NB4 (cell line): ENCODE measurements around the gene GNB1.

Source experiments
- DNase-seq: peaks from one replicate; pipeline ENCODE4 v3.0.0; 2010; ENCODE audit warnings: low read depth
- H3K4me3 ChIP-seq: one replicate; pipeline ENCODE4 v1.5.1; 2011; ENCODE audit warnings: mild to moderate bottlenecking, low read depth, low read length, moderate library complexity
- MYC ChIP-seq: IDR thresholded peaks from 2 replicates; pipeline ENCODE4 v1.6.1; 2011; ENCODE audit warnings: low read depth, low read length
- POLR2A ChIP-seq: IDR thresholded peaks from 2 replicates; pipeline ENCODE4 v1.6.1; 2011; ENCODE audit warnings: mild to moderate bottlenecking; ENCODE audit not compliant: insufficient read length; ENCODE audit errors: extremely low read depth
- TF ChIP-seq, protein P1 (sequence below): IDR thresholded peaks from one replicate; pipeline ENCODE4 v1.5.1; 2012; ENCODE audit warnings: low read depth, low read length
- TF ChIP-seq, protein P2 (sequence below): IDR thresholded peaks from 2 replicates; pipeline ENCODE4 v1.6.1; 2011; ENCODE audit warnings: low read depth, low read length

The GNB1 gene

DNA sequence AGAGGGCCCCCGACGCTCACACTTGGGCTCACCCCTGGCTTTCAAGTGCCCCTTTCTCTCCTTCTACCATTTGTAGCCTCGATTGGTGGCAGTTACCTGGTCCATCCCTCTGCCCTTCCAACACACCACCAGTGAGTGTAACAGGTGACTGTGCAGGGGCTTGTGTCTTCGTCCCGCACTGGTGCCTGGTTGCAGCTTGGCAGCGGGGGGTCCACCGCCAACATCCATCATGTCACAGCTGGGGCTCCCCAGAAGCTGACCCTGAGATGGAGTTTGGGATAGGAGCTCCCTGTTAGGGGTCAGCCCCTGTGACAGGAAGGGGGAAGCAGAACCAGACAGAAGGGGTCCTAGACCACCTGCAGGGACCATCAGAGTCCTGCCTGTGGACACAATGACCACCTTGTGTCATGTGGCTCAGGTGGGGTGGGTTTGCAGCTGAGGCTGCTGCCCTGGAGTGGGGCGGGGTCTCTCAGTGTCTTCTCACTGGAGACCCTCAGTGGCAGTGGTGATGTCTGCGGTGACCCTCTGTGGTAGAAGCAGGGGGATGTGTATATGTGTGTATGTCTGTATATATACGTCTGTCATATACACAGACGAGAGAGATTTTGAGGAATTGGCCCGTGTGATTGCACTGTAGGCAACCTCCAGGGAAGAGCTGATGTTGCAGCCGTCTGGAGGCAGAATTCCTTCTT lies 20.6 kb upstream of the GNB1 start:
- H3K4me3 ChIP-seq = no peak overlapping the region
- no peak for DNase-seq
- TF ChIP-seq, protein P1, sequence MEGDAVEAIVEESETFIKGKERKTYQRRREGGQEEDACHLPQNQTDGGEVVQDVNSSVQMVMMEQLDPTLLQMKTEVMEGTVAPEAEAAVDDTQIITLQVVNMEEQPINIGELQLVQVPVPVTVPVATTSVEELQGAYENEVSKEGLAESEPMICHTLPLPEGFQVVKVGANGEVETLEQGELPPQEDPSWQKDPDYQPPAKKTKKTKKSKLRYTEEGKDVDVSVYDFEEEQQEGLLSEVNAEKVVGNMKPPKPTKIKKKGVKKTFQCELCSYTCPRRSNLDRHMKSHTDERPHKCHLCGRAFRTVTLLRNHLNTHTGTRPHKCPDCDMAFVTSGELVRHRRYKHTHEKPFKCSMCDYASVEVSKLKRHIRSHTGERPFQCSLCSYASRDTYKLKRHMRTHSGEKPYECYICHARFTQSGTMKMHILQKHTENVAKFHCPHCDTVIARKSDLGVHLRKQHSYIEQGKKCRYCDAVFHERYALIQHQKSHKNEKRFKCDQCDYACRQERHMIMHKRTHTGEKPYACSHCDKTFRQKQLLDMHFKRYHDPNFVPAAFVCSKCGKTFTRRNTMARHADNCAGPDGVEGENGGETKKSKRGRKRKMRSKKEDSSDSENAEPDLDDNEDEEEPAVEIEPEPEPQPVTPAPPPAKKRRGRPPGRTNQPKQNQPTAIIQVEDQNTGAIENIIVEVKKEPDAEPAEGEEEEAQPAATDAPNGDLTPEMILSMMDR = no peak
- no peak for TF ChIP-seq POLR2A
- no peak for TF ChIP-seq MYC
- TF ChIP-seq, protein P2, sequence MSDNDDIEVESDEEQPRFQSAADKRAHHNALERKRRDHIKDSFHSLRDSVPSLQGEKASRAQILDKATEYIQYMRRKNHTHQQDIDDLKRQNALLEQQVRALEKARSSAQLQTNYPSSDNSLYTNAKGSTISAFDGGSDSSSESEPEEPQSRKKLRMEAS = no peak

DNA sequence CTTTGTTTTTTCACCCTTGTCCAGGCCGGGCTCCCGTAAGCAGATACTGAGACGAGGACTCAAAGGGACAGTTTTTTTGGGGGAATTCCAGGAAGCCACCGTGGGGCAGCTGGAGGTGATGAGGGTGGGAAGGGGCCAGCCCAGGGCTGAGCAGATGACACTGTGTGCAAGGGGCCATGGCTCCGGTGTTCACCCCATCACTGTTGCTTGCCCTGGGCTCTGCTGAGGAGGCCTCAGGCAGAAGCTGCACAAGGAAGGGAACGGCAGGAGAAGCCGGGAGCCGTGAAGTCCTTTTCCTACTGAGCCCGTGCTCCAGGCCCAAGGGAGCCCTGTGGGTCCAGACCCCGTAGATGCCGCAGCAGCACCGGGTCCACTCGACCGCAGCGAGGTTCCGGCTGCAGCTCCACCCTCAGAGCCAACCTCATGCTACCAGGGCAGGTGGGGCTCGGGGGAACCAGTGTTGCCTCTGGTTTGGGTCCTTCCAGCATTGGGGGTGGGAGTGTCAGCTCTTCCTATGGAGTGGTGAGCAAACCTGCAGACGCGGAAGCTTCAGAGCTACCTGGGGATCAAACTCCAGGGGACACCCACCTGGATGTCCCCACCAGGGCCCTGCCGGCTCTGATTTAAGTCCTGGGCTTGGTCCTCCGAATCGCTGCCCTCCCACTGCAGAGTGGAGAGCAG lies 19.9 kb upstream of the GNB1 start:
- H3K4me3 ChIP-seq = no peak overlapping the region
- DNase-seq = no peak
- TF ChIP-seq, protein P1 = no peak
- TF ChIP-seq POLR2A (no peak), MYC (no peak)
- TF ChIP-seq, protein P2 = no peak

DNA sequence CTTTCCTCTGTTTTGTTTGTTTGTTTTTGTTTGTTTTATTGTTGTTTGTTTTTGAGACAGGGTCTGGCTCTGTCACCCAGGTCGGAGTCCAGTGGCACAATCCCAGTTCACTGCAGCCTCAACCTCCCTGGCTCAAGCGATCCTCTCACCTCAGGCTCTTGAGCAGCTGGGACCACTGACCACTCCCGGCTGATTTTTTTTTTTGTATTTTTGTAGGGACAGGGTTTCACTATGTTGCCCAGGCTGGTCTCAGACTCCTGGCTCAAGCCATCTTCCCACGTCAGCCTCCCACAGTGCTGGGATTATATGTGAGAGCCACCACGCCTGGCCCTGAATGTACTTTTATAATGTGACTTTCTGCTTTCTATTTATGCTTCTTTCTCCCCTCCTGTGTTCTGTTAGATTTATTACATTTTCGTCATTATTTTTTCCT lies 19.2 kb upstream of the GNB1 start:
- DNase-seq = no peak
- no peak for TF ChIP-seq POLR2A
- TF ChIP-seq, protein P2 = no peak
- TF ChIP-seq MYC = no peak
- TF ChIP-seq, protein P1 = no peak
- no peak overlapping the region for H3K4me3 ChIP-seq

DNA sequence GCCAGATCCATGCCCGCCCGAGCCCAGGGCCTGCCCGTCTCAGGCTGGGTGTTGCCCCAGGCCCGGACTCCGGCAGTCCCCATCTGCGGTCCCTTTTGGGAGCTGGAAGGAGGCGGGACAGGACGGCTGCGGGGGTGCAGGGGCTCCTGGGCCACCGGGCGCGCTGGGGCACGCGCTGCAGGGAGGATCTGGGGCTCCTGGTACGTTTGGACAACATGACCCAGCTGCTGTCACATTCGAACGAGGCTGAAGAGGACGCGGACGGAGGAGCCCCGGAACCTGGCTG lies 17.6 kb upstream of the GNB1 start:
- H3K4me3 ChIP-seq = peak overlapping the region; percentile 62
- TF ChIP-seq, protein P1 = no peak
- TF ChIP-seq, protein P2 = no peak
- TF ChIP-seq MYC = no peak
- TF ChIP-seq POLR2A = no peak
- no peak for DNase-seq

DNA sequence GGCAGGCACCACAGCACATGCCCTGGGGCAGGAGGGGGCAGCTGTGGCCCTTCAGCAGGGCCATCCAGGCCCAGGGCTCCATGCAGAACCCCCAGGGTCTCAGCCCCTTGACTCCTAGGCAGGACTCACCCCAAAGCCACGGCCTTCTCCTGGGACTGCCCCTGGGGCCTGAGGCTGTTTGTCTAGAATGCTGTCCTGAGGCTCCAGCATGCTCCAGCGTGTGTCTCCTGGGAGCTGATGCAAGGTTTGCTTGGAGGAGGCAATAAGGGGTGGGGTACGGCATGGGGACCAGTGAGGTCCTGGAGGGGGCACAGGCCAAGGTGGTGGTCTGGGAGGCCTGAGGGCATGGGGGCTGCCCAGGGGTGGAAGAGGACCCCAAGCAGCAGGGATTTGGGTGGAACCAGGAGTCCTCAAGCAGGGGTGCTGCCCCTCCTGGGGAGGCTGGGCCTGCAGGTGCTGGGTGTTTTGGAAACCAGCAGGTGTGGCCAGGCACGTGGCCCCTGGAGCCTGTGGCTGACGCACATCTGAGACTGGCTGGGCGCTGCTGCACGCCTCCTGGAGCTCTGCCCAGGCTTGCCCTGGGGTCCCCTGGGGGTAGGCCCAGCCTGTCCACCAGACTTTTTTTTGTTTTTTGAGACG lies 16.3 kb upstream of the GNB1 start:
- peak; percentile 50 for DNase-seq
- TF ChIP-seq, protein P1 = no peak
- TF ChIP-seq, protein P2 = no peak
- no peak overlapping the region for H3K4me3 ChIP-seq
